A549 (cell line): Measurements from ENCODE around the gene ZSCAN5A. TPM values are rescaled to one million over a fixed set of nuclear protein-coding genes. Genes with fewer than 3 reads are reported as not detected.

Experiments
- ATAC-seq, 2 experiments: fragments of 200-7000 bp in 1 of 2; fragments of >200 bp in 1 of 2; cut with Nextera tagmentation in 1 of 2; cut with Tn5 transposase in 1 of 2; 3 replicates each; pipeline versions ENCODE4 v1.8.0 to v1.9.1; 2018 to 2020; ENCODE audit warnings: mild to moderate bottlenecking in 1 of 2, moderate library complexity in 1 of 2
- CTCF ChIA-PET: fragments of 300-600 bp; sonication (Branson Sonifier 250); formaldehyde crosslinking; extraction: SDS; loops from one replicate; lab custom pipeline; 2021; ENCODE audit warnings: antibody characterized with exemption, inconsistent platforms; lab: Yijun Ruan, JAX
- POLR2A ChIA-PET: fragments of 350-600 bp; formaldehyde crosslinking; extraction: SDS; loops from one replicate; lab custom pipeline; 2021; ENCODE audit warnings: antibody characterized with exemption, inconsistent platforms; lab: Yijun Ruan, JAX
- DNase-seq, 2 experiments: peaks; one replicate each; pipeline versions ENCODE4 v3.0.0 to v3.0.0-alpha.2; 2011 to 2016; ENCODE audit warnings: low read depth in 1 of 2, low spot score in 1 of 2
- FAIRE-seq: peaks from 2 replicates; lab custom pipeline; 2011; peaks lifted over from hg19 to GRCh38; lab: Jason Lieb, UNC
- H3K27ac ChIP-seq, 2 experiments: fragments of >200 bp; sonication (Bioruptor Twin); formaldehyde crosslinking; 3 replicates each; pipeline ENCODE4 v1.5.1; 2016 to 2017
- H3K4me1 ChIP-seq: fragments of >200 bp; sonication (Bioruptor Twin); formaldehyde crosslinking; 3 replicates; pipeline ENCODE4 v1.6.1; 2016
- H3K4me2 ChIP-seq: fragments of >200 bp; sonication (Bioruptor Twin); formaldehyde crosslinking; 3 replicates; pipeline ENCODE4 v1.6.1; 2016
- H3K4me3 ChIP-seq: fragments of >200 bp; sonication (Bioruptor Twin); formaldehyde crosslinking; 3 replicates; pipeline ENCODE4 v1.5.1; 2016
- H3K9me3 ChIP-seq: fragments of >200 bp; sonication (Bioruptor Twin); formaldehyde crosslinking; 3 replicates; pipeline ENCODE4 v1.6.1; 2016
- BHLHE40 ChIP-seq: IDR thresholded peaks from 2 replicates; pipeline ENCODE4 v1.6.1; 2012; ENCODE audit warnings: low read depth, low read length, inconsistent platforms
- CBX2 ChIP-seq: fragments of 200-600 bp; sonication (generic); IDR thresholded peaks from 2 replicates; pipeline ENCODE4 v1.6.1; 2016; ENCODE audit warnings: low read depth, mild to moderate bottlenecking, borderline replicate concordance
- CEBPB ChIP-seq, 2 experiments: fragments of >200 bp in 1 of 2; sonication (Bioruptor Twin) in 1 of 2; formaldehyde crosslinking in 1 of 2; IDR thresholded peaks; 2 replicates each; pipeline ENCODE4 v1.6.1; 2012 to 2016
- CHD2 ChIP-seq: fragments of 150-350 bp; IDR thresholded peaks from 2 replicates; pipeline ENCODE4 v1.6.1; 2014; ENCODE audit warnings: low read length; ENCODE audit not compliant: partially characterized antibody
- CHD4 ChIP-seq: fragments of 200-600 bp; sonication (generic); IDR thresholded peaks from 2 replicates; pipeline ENCODE4 v1.6.1; 2016; ENCODE audit warnings: antibody characterized with exemption, mild to moderate bottlenecking, borderline replicate concordance
- FOSB ChIP-seq: fragments of 250-450 bp; sonication (Bioruptor Pico); IDR thresholded peaks from 2 replicates; pipeline ENCODE4 v1.5.0; 2020; ENCODE audit warnings: mild to moderate bottlenecking, moderate library complexity
- FOSL2 ChIP-seq, 2 experiments: fragments of 450-650 bp in 1 of 2; fragments of >200 bp in 1 of 2; sonication (Bioruptor Twin) in 1 of 2; formaldehyde crosslinking; IDR thresholded peaks; 2 replicates each; pipeline versions ENCODE4 v1.5.0 to v1.6.1; 2016 to 2020; ENCODE audit warnings: mild to moderate bottlenecking in 1 of 2, moderate library complexity in 1 of 2
- HDAC2 ChIP-seq: fragments of 200-600 bp; sonication (generic); IDR thresholded peaks from 2 replicates; pipeline ENCODE4 v1.6.1; 2016
- HEYL ChIP-seq: fragments of 250-450 bp; sonication (Bioruptor Pico); IDR thresholded peaks from 2 replicates; pipeline ENCODE4 v1.8.0; 2021; ENCODE audit warnings: mild to moderate bottlenecking, moderate library complexity
- HOXA7 ChIP-seq: fragments of 250-450 bp; sonication (Bioruptor Pico); IDR thresholded peaks from 2 replicates; pipeline ENCODE4 v1.5.0; 2020; ENCODE audit warnings: mild to moderate bottlenecking, moderate library complexity
- JUN ChIP-seq, 2 experiments: fragments of >200 bp; sonication (Bioruptor Twin); formaldehyde crosslinking; IDR thresholded peaks; 2 replicates in 1 of 2; 3 replicates in 1 of 2; pipeline ENCODE4 v1.6.1; 2016 to 2017
- KDM5A ChIP-seq: fragments of 200-600 bp; sonication (generic); IDR thresholded peaks from 2 replicates; pipeline ENCODE4 v1.6.1; 2016; ENCODE audit warnings: antibody characterized with exemption, mild to moderate bottlenecking
- MAFK ChIP-seq: fragments of 450-650 bp; IDR thresholded peaks from 2 replicates; pipeline ENCODE4 v1.6.1; 2014; ENCODE audit not compliant: partially characterized antibody
- NFE2L2 ChIP-seq: fragments of 150-350 bp; conservative IDR thresholded peaks from 2 replicates; pipeline ENCODE4 v1.6.1; 2014; ENCODE audit warnings: low read length
- RARB ChIP-seq: fragments of 250-450 bp; sonication (Bioruptor Pico); IDR thresholded peaks from 2 replicates; pipeline ENCODE4 v1.8.0; 2021; ENCODE audit warnings: mild to moderate bottlenecking, moderate library complexity
- RFX5 ChIP-seq: fragments of 450-650 bp; IDR thresholded peaks from 2 replicates; pipeline ENCODE4 v1.7.1; 2014; ENCODE audit warnings: antibody characterized with exemption, mild to moderate bottlenecking, moderate library complexity
- RNF2 ChIP-seq: fragments of 200-600 bp; sonication (generic); IDR thresholded peaks from 2 replicates; pipeline ENCODE4 v1.6.1; 2016; ENCODE audit warnings: low read depth, mild to moderate bottlenecking, antibody characterized with exemption, moderate library complexity, borderline replicate concordance
- SMC3 ChIP-seq: fragments of >200 bp; sonication (Bioruptor Twin); formaldehyde crosslinking; IDR thresholded peaks from 3 replicates; pipeline ENCODE4 v1.6.1; 2018; ENCODE audit warnings: inconsistent platforms
- SREBF2 ChIP-seq: fragments of 450-650 bp; IDR thresholded peaks from 2 replicates; pipeline ENCODE4 v1.6.1; 2014; ENCODE audit warnings: mild to moderate bottlenecking, moderate library complexity
- TFCP2L1 ChIP-seq: fragments of 250-450 bp; sonication (Bioruptor Pico); IDR thresholded peaks from 2 replicates; pipeline ENCODE4 v1.5.0; 2021; ENCODE audit warnings: mild to moderate bottlenecking
- TP53 ChIP-seq: fragments of 250-450 bp; sonication (Bioruptor Pico); IDR thresholded peaks from 2 replicates; pipeline ENCODE4 v1.5.0; 2021; ENCODE audit warnings: mild to moderate bottlenecking, moderate library complexity
- WGBS: methylation state at CpG from one replicate; pipeline ENCODE4 v1.1.6; 2017; ENCODE audit errors: missing lambda C conversion rate; 5-methylcytosine and 5-hydroxymethylcytosine counted together
- polyA plus RNA-seq, 4 experiments: library from polyadenylated mRNA; depleted of rRNA in 3 of 4; stranded (reverse); fragments of >200 nt; fragmentation: RNase III in 1 of 4; extraction: RNeasy Plus Mini Kit Qiagen cat#74134 plus additional on column Dnase treatment in 1 of 4; gene quantifications; 2 replicates in 3 of 4; 3 replicates in 1 of 4; pipeline ENCODE4 v1.2.3, GENCODE V29; 2011 to 2017
- TF ChIP-seq, protein P1 (sequence below): fragments of 250-450 bp; sonication (Bioruptor Pico); IDR thresholded peaks from 2 replicates; pipeline ENCODE4 v1.5.0; 2020; ENCODE audit warnings: low read depth, mild to moderate bottlenecking, moderate library complexity
- TF ChIP-seq, protein P2 (sequence below): IDR thresholded peaks from 2 replicates; pipeline ENCODE4 v1.6.1; 2012
- TF ChIP-seq, protein P3 (sequence below): fragments of >200 bp; sonication (Bioruptor Twin); formaldehyde crosslinking; IDR thresholded peaks from 3 replicates; pipeline ENCODE4 v1.5.1; 2016
- TF ChIP-seq, protein P4 (sequence below): IDR thresholded peaks from 2 replicates; pipeline ENCODE4 v1.6.1; 2012; ENCODE audit warnings: low read depth, borderline replicate concordance

The ZSCAN5A gene
- polyA plus RNA-seq, 2 of the 4 experiments (the other 2 are of a cell fraction) = 10.8 to 13.3 TPM

DNA sequence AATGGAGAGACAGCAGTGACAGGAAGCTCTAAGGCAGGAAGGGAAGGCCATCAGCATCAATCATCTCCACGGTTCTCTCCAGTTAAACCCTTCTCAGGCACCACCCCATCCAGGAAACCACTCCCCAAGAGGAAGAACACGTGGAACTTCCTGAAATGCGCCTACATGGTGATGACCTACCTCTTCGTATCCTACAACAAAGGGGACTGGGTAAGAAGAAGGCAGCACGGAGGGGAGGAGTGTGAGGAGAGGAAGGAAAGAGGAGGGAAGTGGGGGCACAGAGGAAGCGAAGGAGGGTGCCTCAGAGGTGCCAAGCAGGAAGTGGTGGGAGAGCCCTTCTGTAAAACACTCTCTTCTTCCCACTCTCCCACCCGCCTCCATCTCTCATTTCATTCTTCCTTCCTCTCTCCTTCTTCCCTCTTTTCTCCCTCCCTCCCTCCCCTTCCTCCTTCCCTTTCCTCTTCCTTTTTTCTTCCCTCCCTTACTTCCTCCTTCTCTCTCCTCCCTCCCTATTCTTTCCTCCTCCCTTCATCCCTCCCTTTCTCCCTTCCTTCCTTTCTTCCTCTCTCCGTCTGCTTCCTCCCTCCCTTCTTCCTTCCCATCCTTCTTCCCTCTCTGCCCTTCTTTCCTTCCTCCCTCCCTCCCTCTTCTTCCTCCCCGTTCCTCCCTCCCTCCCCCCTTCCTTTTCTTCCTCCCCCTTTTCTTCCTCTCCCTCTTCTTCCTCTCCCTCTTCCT lies 12.6 kb downstream of the ZSCAN5A start:
- no peak for FAIRE-seq
- no peak for DNase-seq
- WGBS = 84% methylated on average over 8 of the region's 9 CpGs
- H3K9me3 ChIP-seq = no peaks in the 10 kb centered on the region
- TF ChIP-seq TFCP2L1 (no peak), NFE2L2 (no peak), RNF2 (no peak), HOXA7 (no peak), RARB (CRISPR knock-in tag) (no peak), KDM5A (no peak), CBX2 (no peak), JUN (IDR thresholded peaks at IDR 0.05) (no peak), SMC3 (no peak)
- TF ChIP-seq, protein P1, sequence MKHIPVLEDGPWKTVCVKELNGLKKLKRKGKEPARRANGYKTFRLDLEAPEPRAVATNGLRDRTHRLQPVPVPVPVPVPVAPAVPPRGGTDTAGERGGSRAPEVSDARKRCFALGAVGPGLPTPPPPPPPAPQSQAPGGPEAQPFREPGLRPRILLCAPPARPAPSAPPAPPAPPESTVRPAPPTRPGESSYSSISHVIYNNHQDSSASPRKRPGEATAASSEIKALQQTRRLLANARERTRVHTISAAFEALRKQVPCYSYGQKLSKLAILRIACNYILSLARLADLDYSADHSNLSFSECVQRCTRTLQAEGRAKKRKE (CRISPR knock-in tag) = no peak
- H3K4me1 ChIP-seq = no peaks in the 10 kb centered on the region
- H3K27ac ChIP-seq = no peak overlapping the region
- POLR2A ChIA-PET = no interaction called here
- no peak overlapping the region for H3K4me2 ChIP-seq
- CTCF ChIA-PET = no interaction called here
- H3K4me3 ChIP-seq = no peak overlapping the region
- no peak for ATAC-seq

DNA sequence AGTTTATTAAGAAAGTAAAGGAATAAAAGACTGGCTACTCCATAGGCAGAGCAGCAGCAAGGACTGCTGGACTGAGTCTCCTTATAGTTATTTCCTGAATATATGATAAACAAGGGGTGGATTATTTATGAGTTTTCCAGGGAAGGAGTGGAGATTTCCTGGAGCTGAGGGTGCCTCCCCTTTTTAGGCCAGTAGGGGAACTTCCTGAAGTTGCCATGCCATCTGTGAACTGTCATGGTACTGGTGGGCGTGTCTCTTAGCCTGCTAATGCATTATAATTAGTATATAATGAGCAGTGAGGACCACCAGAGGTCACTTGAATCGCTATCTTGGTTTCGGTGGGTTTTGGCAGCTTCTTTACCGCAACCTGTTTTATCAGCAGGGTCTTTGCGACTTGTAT lies 13.5 kb downstream of the ZSCAN5A start:
- DNase-seq = no peak
- Histone ChIP-seq H3K4me3 (no peak overlapping the region), H3K4me1 (no peaks in the 10 kb centered on the region), H3K27ac (no peak overlapping the region), H3K9me3 (no peaks in the 10 kb centered on the region), H3K4me2 (no peak overlapping the region)
- FAIRE-seq = no peak
- TF ChIP-seq RFX5 (no peak), MAFK (no peak), TP53 (CRISPR knock-in tag) (no peak), BHLHE40 (no peak), CHD4 (no peak), CBX2 (no peak)
- TF ChIP-seq, protein P2, sequence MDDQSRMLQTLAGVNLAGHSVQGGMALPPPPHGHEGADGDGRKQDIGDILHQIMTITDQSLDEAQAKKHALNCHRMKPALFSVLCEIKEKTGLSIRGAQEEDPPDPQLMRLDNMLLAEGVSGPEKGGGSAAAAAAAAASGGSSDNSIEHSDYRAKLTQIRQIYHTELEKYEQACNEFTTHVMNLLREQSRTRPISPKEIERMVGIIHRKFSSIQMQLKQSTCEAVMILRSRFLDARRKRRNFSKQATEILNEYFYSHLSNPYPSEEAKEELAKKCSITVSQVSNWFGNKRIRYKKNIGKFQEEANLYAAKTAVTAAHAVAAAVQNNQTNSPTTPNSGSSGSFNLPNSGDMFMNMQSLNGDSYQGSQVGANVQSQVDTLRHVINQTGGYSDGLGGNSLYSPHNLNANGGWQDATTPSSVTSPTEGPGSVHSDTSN = no peak
- TF ChIP-seq, protein P3, sequence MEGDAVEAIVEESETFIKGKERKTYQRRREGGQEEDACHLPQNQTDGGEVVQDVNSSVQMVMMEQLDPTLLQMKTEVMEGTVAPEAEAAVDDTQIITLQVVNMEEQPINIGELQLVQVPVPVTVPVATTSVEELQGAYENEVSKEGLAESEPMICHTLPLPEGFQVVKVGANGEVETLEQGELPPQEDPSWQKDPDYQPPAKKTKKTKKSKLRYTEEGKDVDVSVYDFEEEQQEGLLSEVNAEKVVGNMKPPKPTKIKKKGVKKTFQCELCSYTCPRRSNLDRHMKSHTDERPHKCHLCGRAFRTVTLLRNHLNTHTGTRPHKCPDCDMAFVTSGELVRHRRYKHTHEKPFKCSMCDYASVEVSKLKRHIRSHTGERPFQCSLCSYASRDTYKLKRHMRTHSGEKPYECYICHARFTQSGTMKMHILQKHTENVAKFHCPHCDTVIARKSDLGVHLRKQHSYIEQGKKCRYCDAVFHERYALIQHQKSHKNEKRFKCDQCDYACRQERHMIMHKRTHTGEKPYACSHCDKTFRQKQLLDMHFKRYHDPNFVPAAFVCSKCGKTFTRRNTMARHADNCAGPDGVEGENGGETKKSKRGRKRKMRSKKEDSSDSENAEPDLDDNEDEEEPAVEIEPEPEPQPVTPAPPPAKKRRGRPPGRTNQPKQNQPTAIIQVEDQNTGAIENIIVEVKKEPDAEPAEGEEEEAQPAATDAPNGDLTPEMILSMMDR = no peak
- POLR2A ChIA-PET = no interaction called here
- WGBS = 86% methylated on average over 5 of the region's 5 CpGs
- peak; percentile 44 to 64; a peak in 4 of 6 replicates for ATAC-seq
- CTCF ChIA-PET = interaction anchor here (1.8 kb wide), 1 partner anchor 32 kb away, joined by 4 read pairs; no protein-coding TSS in a partner anchor

DNA sequence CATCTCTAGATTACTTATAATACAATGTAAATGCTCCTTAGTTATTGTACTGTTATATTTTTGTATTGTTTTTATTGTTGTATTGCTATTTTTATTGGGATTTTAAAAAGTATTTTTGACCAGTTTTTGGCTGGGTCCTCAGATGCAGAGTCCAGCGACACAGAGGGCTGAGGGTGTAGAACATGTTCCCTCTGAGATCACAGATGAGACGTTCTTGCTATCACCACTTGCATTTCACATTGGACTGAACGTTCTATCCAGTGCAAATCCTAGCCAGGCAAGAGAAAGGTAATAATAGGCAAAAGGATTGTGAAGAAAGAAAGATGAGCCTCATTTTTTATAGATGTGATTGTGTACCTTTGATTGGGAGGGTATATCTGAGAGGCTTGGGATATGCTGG lies 15.0 kb downstream of the ZSCAN5A start:
- Histone ChIP-seq H3K27ac (no peak overlapping the region), H3K9me3 (no peaks in the 10 kb centered on the region), H3K4me1 (no peaks in the 10 kb centered on the region), H3K4me2 (no peak overlapping the region), H3K4me3 (no peak overlapping the region)
- CTCF ChIA-PET = interaction anchor here (1.8 kb wide), 1 partner anchor 34 kb away, joined by 4 read pairs; no protein-coding TSS in a partner anchor
- ATAC-seq = no peak
- DNase-seq = no peak
- WGBS = 83% methylated on average over 3 of the region's 3 CpGs
- POLR2A ChIA-PET = no interaction called here
- no peak for FAIRE-seq
- TF ChIP-seq, protein P4, sequence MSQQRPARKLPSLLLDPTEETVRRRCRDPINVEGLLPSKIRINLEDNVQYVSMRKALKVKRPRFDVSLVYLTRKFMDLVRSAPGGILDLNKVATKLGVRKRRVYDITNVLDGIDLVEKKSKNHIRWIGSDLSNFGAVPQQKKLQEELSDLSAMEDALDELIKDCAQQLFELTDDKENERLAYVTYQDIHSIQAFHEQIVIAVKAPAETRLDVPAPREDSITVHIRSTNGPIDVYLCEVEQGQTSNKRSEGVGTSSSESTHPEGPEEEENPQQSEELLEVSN = no peak
- TF ChIP-seq KDM5A (no peak), TP53 (CRISPR knock-in tag) (no peak), CHD2 (no peak), FOSB (CRISPR knock-in tag) (no peak), HOXA7 (no peak), HEYL (CRISPR knock-in tag) (no peak), SREBF2 (no peak), CEBPB (IDR thresholded peaks at IDR 0.05) (no peak), HDAC2 (no peak), NFE2L2 (no peak), SMC3 (no peak), FOSL2 (IDR thresholded peaks at IDR 0.05) (no peak), FOSL2 (CRISPR knock-in tag; IDR thresholded peaks at IDR 0.05) (no peak)
- TF ChIP-seq, protein P3 = no peak
- TF ChIP-seq, protein P2 = no peak
